GM10248 (cell line): ENCODE data around the gene MYO10.

Source experiments
- CTCF ChIA-PET: fragments of 300-600 bp; sonication (Branson Sonifier 250); formaldehyde crosslinking; extraction: SDS; loops from one replicate; lab custom pipeline; 2021; ENCODE audit warnings: antibody characterized with exemption; lab: Yijun Ruan, JAX
- POLR2A ChIA-PET: fragments of 350-650 bp; sonication (Branson Sonifier 250); formaldehyde crosslinking; extraction: SDS; loops from one replicate; lab custom pipeline; 2020; ENCODE audit warnings: antibody characterized with exemption; lab: Yijun Ruan, JAX
- DNase-seq: peaks from one replicate; pipeline ENCODE4 v3.0.0; 2012; ENCODE audit errors: extremely low spot score
- CTCF ChIP-seq: IDR thresholded peaks from 2 replicates; pipeline ENCODE4 v1.5.1; 2012; ENCODE audit warnings: mild to moderate bottlenecking, low read depth; ENCODE audit errors: extremely low read depth, missing control alignments, control extremely low read depth

MYO10 gene

GRCh38 chr5:16855485-16855884, 80.6 kb downstream of the MYO10 start:
- no peak for DNase-seq
- no peak for TF ChIP-seq CTCF
- ChIA-PET POLR2A (no interaction called here), CTCF (no interaction called here)

GRCh38 chr5:16854351-16854750, 81.7 kb downstream of the MYO10 start:
- CTCF ChIA-PET: interaction anchor here (0.9 kb wide), 1 partner anchor 10 kb away, joined by 3 read pairs; no protein-coding TSS in a partner anchor
- DNase-seq: no peak
- POLR2A ChIA-PET: no interaction called here
- TF ChIP-seq CTCF: no peak

- no peak for DNase-seq
- CTCF ChIA-PET: interaction anchor here (0.9 kb wide), 1 partner anchor 11 kb away, joined by 3 read pairs; no protein-coding TSS in a partner anchor
- POLR2A ChIA-PET: no interaction called here
- TF ChIP-seq CTCF: no peak
These were observed 82.6 kb downstream of the MYO10 start for GRCh38 chr5:16853518-16853917.

- TF ChIP-seq CTCF: no peak
- ChIA-PET CTCF (no interaction called here), POLR2A (no interaction called here)
- no peak for DNase-seq
These were observed 83.7 kb downstream of the MYO10 start for GRCh38 chr5:16852251-16853005.

GRCh38 chr5:16849775-16850174, 86.3 kb downstream of the MYO10 start:
- ChIA-PET CTCF (no interaction called here), POLR2A (no interaction called here)
- no peak for TF ChIP-seq CTCF
- no peak for DNase-seq

- DNase-seq: no peak
- POLR2A ChIA-PET: no interaction called here
- TF ChIP-seq CTCF: no peak
- CTCF ChIA-PET: no interaction called here
These were observed 86.9 kb downstream of the MYO10 start for GRCh38 chr5:16849181-16849580.
